Right atrium auricular region (tissue), 2 donors: ENCODE results near the gene TAOK3. TPM values are rescaled to one million over a fixed set of nuclear protein-coding genes. Genes with fewer than 3 reads are reported as not detected.
A peak's percentile ranks its signal among the peaks of the same experiment; 100 is the strongest.

ENCODE experiments used
- DNase-seq: peaks from one replicate; pipeline ENCODE4 v3.0.0-alpha.2; 2019; ENCODE audit warnings: low spot score
- H3K27ac ChIP-seq, 2 donors: fragments of 200-600 bp; sonication (generic); 1 replicate in 1 of 2; 2 replicates in 1 of 2; pipeline ENCODE4 v1.5.1; 2016 to 2019
- H3K27me3 ChIP-seq, 2 donors: fragments of 200-600 bp; sonication (generic); one replicate each; pipeline versions ENCODE4 v1.5.1 to v1.6.0; 2017 to 2019
- H3K36me3 ChIP-seq: fragments of 200-600 bp; sonication (generic); one replicate; pipeline ENCODE4 v1.5.1; 2016
- H3K4me1 ChIP-seq, 2 donors: fragments of 200-600 bp; sonication (generic); one replicate each; pipeline versions ENCODE4 v1.5.1 to v1.6.0; 2017 to 2019
- H3K4me3 ChIP-seq, 2 donors: fragments of 200-600 bp; sonication (generic); 1 replicate in 1 of 2; 2 replicates in 1 of 2; pipeline ENCODE4 v1.5.1; 2017 to 2019; ENCODE audit warnings: mild to moderate bottlenecking in 1 of 2, moderate library complexity in 1 of 2
- H3K9me3 ChIP-seq, 2 donors: fragments of 200-600 bp; sonication (generic); one replicate each; pipeline ENCODE4 v1.5.1; 2019
- CTCF ChIP-seq, 2 donors: fragments of 200-600 bp; sonication (generic); IDR thresholded peaks; one replicate each; pipeline ENCODE4 v1.5.1; 2019; ENCODE audit warnings: antibody characterized with exemption in 2 of 2
- total RNA-seq, 2 donors: library from RNA; depleted of rRNA; stranded (reverse); fragments of >200 nt; gene quantifications; one replicate each; pipeline ENCODE4 v1.1.0, GENCODE V29; 2016

TAOK3 gene
- total RNA-seq, 2 donors from 2014 or later: 18.1 to 21.1 TPM

DNA sequence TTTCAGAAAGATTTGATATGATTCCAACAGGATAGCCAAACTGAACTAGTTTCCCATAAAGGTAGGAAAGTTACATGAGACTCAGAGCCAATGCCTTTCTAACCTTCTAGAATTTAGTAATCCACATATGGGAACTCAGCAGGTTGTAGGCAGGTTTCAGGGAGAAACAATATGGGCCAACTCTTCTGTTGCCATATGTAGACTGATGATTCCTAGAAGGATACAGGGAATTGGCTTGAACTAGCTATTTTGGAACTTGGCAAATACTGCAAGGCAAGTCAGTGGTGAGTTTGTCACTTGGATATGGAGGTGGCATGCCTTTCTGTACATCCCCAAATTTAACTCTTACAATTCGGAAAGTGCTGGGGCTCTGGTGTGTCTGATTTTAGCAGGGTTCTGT, 19.1 kb upstream of the TAOK3 start:
- no peaks in the 10 kb centered on the region for H3K4me1 ChIP-seq
- H3K27ac ChIP-seq: no peak overlapping the region
- H3K9me3 ChIP-seq: no peaks in the 10 kb centered on the region
- TF ChIP-seq CTCF (IDR thresholded peaks at IDR 0.05): no peak
- peaks cover 81% of the 10 kb centered on the region for H3K36me3 ChIP-seq
- H3K27me3 ChIP-seq: no peaks in the 10 kb centered on the region
- H3K4me3 ChIP-seq: no peak overlapping the region
- DNase-seq: no peak

GRCh38 chr12:118391424-118391823, 18.7 kb upstream of the TAOK3 start:
- Histone ChIP-seq H3K4me1 (no peaks in the 10 kb centered on the region), H3K4me3 (no peak overlapping the region), H3K27ac (no peak overlapping the region), H3K27me3 (no peaks in the 10 kb centered on the region), H3K36me3 (peaks cover 85% of the 10 kb centered on the region), H3K9me3 (no peaks in the 10 kb centered on the region)
- DNase-seq: no peak
- TF ChIP-seq CTCF (IDR thresholded peaks at IDR 0.05): no peak

GRCh38 chr12:118377884-118378470, 5.3 kb upstream of the TAOK3 start:
- Histone ChIP-seq H3K27me3 (no peaks in the 10 kb centered on the region), H3K36me3 (peaks cover 36% of the 10 kb centered on the region), H3K4me1 (peaks cover 0 to 46% of the 10 kb centered on the region in 2 donors), H3K9me3 (no peaks in the 10 kb centered on the region), H3K27ac (peak overlapping the region; percentile 87 to 89), H3K4me3 (peak overlapping the region; percentile 90 to 100)
- TF ChIP-seq CTCF (IDR thresholded peaks at IDR 0.05): peak; percentile 92 to 99
- peak; percentile 76 for DNase-seq

GRCh38 chr12:118377021-118377883, 4.5 kb upstream of the TAOK3 start:
- peak overlapping the region; percentile 87 to 89 for H3K27ac ChIP-seq
- H3K9me3 ChIP-seq: no peaks in the 10 kb centered on the region
- peaks cover 0 to 46% of the 10 kb centered on the region in 2 donors for H3K4me1 ChIP-seq
- DNase-seq: no peak
- peak overlapping the region; percentile 90 to 100 for H3K4me3 ChIP-seq
- H3K36me3 ChIP-seq: peaks cover 28% of the 10 kb centered on the region
- no peaks in the 10 kb centered on the region for H3K27me3 ChIP-seq
- no peak for TF ChIP-seq CTCF (IDR thresholded peaks at IDR 0.05)

DNA sequence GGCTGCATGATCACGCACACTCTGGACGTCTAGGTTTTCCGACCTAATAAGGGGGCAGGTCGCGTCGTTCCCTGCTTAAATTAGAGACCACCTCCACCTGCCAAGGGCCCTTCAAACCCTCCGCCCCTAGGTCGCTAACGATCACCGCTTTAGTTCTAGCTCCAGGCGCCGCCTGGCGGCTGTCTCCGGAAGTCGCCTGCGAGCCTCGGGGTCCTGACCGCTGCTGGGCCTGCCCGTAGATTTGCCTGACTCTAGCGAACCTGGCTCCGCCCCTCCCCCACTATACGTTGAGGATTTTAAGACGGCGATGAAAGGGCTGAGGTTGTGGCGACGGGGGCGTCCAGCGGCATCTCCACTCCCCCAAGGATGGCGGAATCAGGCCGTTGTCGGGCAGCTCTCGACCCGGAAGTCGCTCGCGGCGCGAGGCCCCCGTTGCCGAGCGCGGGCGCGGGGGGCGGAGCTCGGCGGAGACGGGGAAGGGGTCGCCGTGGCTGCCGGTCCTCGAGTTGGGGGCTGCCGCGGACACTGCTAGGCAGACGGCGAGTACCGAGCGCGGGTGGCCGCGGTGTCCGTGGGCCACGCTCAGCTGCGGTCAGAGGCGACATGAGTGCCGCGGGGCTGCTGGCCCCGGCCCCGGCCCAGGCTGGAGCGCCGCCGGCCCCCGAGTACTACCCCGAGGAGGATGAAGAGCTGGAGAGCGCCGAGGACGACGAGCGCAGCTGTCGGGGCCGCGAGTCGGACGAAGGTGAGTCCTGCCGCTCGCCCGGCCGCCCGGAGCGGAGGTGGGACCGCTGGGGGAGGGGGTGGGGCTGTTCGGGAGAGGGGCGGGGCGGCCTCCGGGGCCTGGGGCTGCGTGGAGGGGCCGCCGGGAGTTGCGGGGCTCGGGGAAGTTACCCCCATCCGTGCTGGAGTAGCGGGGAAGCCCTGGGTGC, 3.6 kb upstream of the TAOK3 start, which contains the start of gene SUDS3:
Gene SUDS3 (plus strand): TSS at position 467 of the 932 bp plus-strand sequence. CDS start 137 bp downstream, at position 604.
- Histone ChIP-seq H3K36me3 (peaks cover 19% of the 10 kb centered on the region), H3K4me3 (peak within 1 kb of the TSS; percentile 90 to 100), H3K27ac (peak within 1 kb of the TSS; percentile 87 to 89), H3K9me3 (no peaks in the 10 kb centered on the region), H3K4me1 (peaks cover 0 to 52% of the 10 kb centered on the region in 2 donors), H3K27me3 (no peaks in the 10 kb centered on the region)
- DNase-seq: peak; percentile 93
- TF ChIP-seq CTCF (IDR thresholded peaks at IDR 0.05): peak; percentile 95 to 96
